Gastroesophageal sphincter (tissue), 4 donors: ENCODE results near the gene SFTPB. TPM values are rescaled to one million over a fixed set of nuclear protein-coding genes. Genes with fewer than 3 reads are reported as not detected.

Experiments used
- ATAC-seq: fragments of 150-250 bp; one replicate; pipeline ENCODE4 v1.9.1; 2016; ENCODE audit warnings: mild to moderate bottlenecking, moderate library complexity
- H3K27ac ChIP-seq, 4 donors: fragments of 200-600 bp; sonication (generic) in 3 of 4; 1 replicate in 3 of 4; 2 replicates in 1 of 4; pipeline ENCODE4 v1.5.1; 2016 to 2019
- H3K27me3 ChIP-seq: fragments of 200-600 bp; sonication (generic); one replicate; pipeline ENCODE4 v1.5.1; 2019
- H3K36me3 ChIP-seq, 2 donors: fragments of 200-600 bp; sonication (generic); one replicate each; pipeline ENCODE4 v1.5.1; 2019; ENCODE audit warnings: control low read depth in 1 of 2
- H3K4me1 ChIP-seq, 3 donors: fragments of 200-600 bp; sonication (generic); 1 replicate in 2 of 3; 2 replicates in 1 of 3; pipeline ENCODE4 v1.5.1; 2016 to 2019; ENCODE audit warnings: control low read depth in 2 of 3
- H3K4me3 ChIP-seq, 2 donors: fragments of 200-600 bp; sonication (generic); one replicate each; pipeline ENCODE4 v1.5.1; 2019; ENCODE audit warnings: mild to moderate bottlenecking in 1 of 2, moderate library complexity in 1 of 2
- H3K9me3 ChIP-seq, 3 donors: fragments of 200-600 bp; sonication (generic); one replicate each; pipeline ENCODE4 v1.5.1; 2017 to 2019; ENCODE audit warnings: control low read depth in 2 of 3
- CTCF ChIP-seq, 4 experiments: fragments of 200-600 bp in 2 of 4; fragments of 450-650 bp in 2 of 4; sonication (generic) in 1 of 4; IDR thresholded peaks; one replicate each; pipeline ENCODE4 v1.5.1; 2017 to 2019; ENCODE audit warnings: antibody characterized with exemption in 4 of 4, mild to moderate bottlenecking in 2 of 4, moderate library complexity in 2 of 4
- EP300 ChIP-seq: sonication (generic); formaldehyde crosslinking; IDR thresholded peaks from one replicate; pipeline ENCODE4 v1.6.1; 2017; ENCODE audit warnings: antibody characterized with exemption, mild to moderate bottlenecking
- POLR2A ChIP-seq, 2 donors: fragments of 450-650 bp; IDR thresholded peaks; one replicate each; pipeline ENCODE4 v1.6.1; 2017; ENCODE audit warnings: antibody characterized with exemption in 2 of 2, mild to moderate bottlenecking in 2 of 2, moderate library complexity in 1 of 2
- POLR2AphosphoS5 ChIP-seq: sonication (generic); formaldehyde crosslinking; IDR thresholded peaks from one replicate; pipeline ENCODE4 v1.6.1; 2017; ENCODE audit warnings: antibody characterized with exemption
- WGBS, 2 donors: methylation state at CpG; one replicate each; pipeline ENCODE4 v1.1.5; 2018; ENCODE audit warnings: low coverage in 1 of 2; 5-methylcytosine and 5-hydroxymethylcytosine counted together
- total RNA-seq, 4 donors: library from RNA; depleted of rRNA; stranded (reverse); fragments of >200 nt; gene quantifications; one replicate each; pipeline ENCODE4 v1.1.0, GENCODE V29; 2016

SFTPB gene
- total RNA-seq, 4 donors from 2014 or later: not detected

GRCh38 chr2:85669549-85669948, 1.6 kb upstream of the SFTPB start:
- no peak for ATAC-seq
- WGBS, 2 donors: 67 to 82% methylated on average over 5 of the region's 5 CpGs
- Histone ChIP-seq H3K9me3 (no peaks in the 10 kb centered on the region), H3K36me3 (no peaks in the 10 kb centered on the region), H3K4me1 (no peaks in the 10 kb centered on the region), H3K4me3 (no peak overlapping the region), H3K27ac (no peak overlapping the region), H3K27me3 (no peaks in the 10 kb centered on the region)
- no peak for TF ChIP-seq POLR2AphosphoS5
- no peak for TF ChIP-seq POLR2A (IDR thresholded peaks at IDR 0.05)
- no peak for TF ChIP-seq CTCF (IDR thresholded peaks at IDR 0.05)
- no peak for TF ChIP-seq EP300

- WGBS, 2 donors: 86% methylated on average over 2 of the region's 3 CpGs; no CpG with 5 or more reads in 1 of the 2 donors
- no peaks in the 10 kb centered on the region for H3K27me3 ChIP-seq
- no peaks in the 10 kb centered on the region for H3K9me3 ChIP-seq
- TF ChIP-seq EP300 (no peak), CTCF (IDR thresholded peaks at IDR 0.05) (no peak), POLR2AphosphoS5 (no peak), POLR2A (IDR thresholded peaks at IDR 0.05) (no peak)
- no peak overlapping the region for H3K4me3 ChIP-seq
- no peak overlapping the region for H3K27ac ChIP-seq
- H3K4me1 ChIP-seq: no peaks in the 10 kb centered on the region
- no peak for ATAC-seq
- H3K36me3 ChIP-seq: no peaks in the 10 kb centered on the region
Measured at GRCh38 chr2:85668857-85669142, 801 bp upstream of the SFTPB start.

- ATAC-seq: no peak
- WGBS, 2 donors: 100% methylated on average over 1 of the region's 3 CpGs; no CpG with 5 or more reads in 1 of the 2 donors
Measured at GRCh38 chr2:85667561-85668008, 414 bp downstream of the SFTPB start.

GRCh38 chr2:85666435-85667316, 1.3 kb downstream of the SFTPB start:
- no peak overlapping the region for H3K4me3 ChIP-seq
- no peaks in the 10 kb centered on the region for H3K36me3 ChIP-seq
- ATAC-seq: no peak
- H3K9me3 ChIP-seq: no peaks in the 10 kb centered on the region
- no CpG with 5 or more reads among the region's 11 CpGs for WGBS, 2 donors
- peaks cover 0 to 18% (median 6%) of the 10 kb centered on the region in 3 donors for H3K4me1 ChIP-seq
- TF ChIP-seq POLR2A (IDR thresholded peaks at IDR 0.05): no peak
- no peak for TF ChIP-seq EP300
- no peak for TF ChIP-seq CTCF (IDR thresholded peaks at IDR 0.05)
- TF ChIP-seq POLR2AphosphoS5: no peak
- H3K27ac ChIP-seq: no peak overlapping the region
- no peaks in the 10 kb centered on the region for H3K27me3 ChIP-seq

More at GRCh38 chr2:85667561-85668008, 414 bp downstream of the SFTPB start:
- H3K4me3 ChIP-seq: no peak overlapping the region
- no peaks in the 10 kb centered on the region for H3K27me3 ChIP-seq
- H3K27ac ChIP-seq: no peak overlapping the region
- TF ChIP-seq EP300 (no peak), POLR2A (IDR thresholded peaks at IDR 0.05) (no peak), POLR2AphosphoS5 (no peak), CTCF (IDR thresholded peaks at IDR 0.05) (no peak)
- no peaks in the 10 kb centered on the region for H3K36me3 ChIP-seq
- no peaks in the 10 kb centered on the region for H3K9me3 ChIP-seq
- peaks cover 0 to 9% (median 6%) of the 10 kb centered on the region in 3 donors for H3K4me1 ChIP-seq

GRCh38 chr2:85666016-85666415, 2.0 kb downstream of the SFTPB start:
- Histone ChIP-seq H3K27me3 (no peaks in the 10 kb centered on the region), H3K9me3 (no peaks in the 10 kb centered on the region), H3K4me3 (no peak overlapping the region), H3K27ac (no peak overlapping the region), H3K4me1 (peaks cover 0 to 24% (median 6%) of the 10 kb centered on the region in 3 donors), H3K36me3 (no peaks in the 10 kb centered on the region)
- WGBS, 2 donors: 95% methylated on average over 4 of the region's 6 CpGs; no CpG with 5 or more reads in 1 of the 2 donors
- ATAC-seq: no peak
- no peak for TF ChIP-seq CTCF (IDR thresholded peaks at IDR 0.05)
- TF ChIP-seq EP300: no peak
- no peak for TF ChIP-seq POLR2AphosphoS5
- TF ChIP-seq POLR2A (IDR thresholded peaks at IDR 0.05): no peak
